ENCODE data around the gene SSBP2. TPM values are rescaled to one million over a fixed set of nuclear protein-coding genes. Genes with fewer than 3 reads are reported as not detected.
A peak's percentile ranks its signal among the peaks of the same experiment; 100 is the strongest.

Gene SSBP2
- total RNA-seq, 1 experiment from 2014 or later, result 5.2 TPM

GRCh38 chr5:81420039-81420667 is 330.7 kb downstream of the SSBP2 start (continued):
- TF ChIP-seq CTCF (IDR thresholded peaks at IDR 0.05 in 2 of 3, conservative IDR thresholded peaks at IDR 0.05 in 1 of 3; ENCODE audit: borderline replicate concordance in 1 of 3, insufficient read depth in 1 of 3, low read depth in 2 of 3, low read length in 2 of 3) (no peak), EZH2phosphoT487 (IDR thresholded peaks at IDR 0.05; ENCODE audit: borderline replicate concordance) (no peak), SRF (IDR thresholded peaks at IDR 0.05; ENCODE audit: low read depth) (no peak), ZFX (IDR thresholded peaks at IDR 0.05) (no peak), SP1 (IDR thresholded peaks at IDR 0.05; ENCODE audit: low read depth) (peak; percentile 65), CBX3 (IDR thresholded peaks at IDR 0.05; ENCODE audit: low read depth) (peak; percentile 74)
- TF ChIP-seq, protein P1, sequence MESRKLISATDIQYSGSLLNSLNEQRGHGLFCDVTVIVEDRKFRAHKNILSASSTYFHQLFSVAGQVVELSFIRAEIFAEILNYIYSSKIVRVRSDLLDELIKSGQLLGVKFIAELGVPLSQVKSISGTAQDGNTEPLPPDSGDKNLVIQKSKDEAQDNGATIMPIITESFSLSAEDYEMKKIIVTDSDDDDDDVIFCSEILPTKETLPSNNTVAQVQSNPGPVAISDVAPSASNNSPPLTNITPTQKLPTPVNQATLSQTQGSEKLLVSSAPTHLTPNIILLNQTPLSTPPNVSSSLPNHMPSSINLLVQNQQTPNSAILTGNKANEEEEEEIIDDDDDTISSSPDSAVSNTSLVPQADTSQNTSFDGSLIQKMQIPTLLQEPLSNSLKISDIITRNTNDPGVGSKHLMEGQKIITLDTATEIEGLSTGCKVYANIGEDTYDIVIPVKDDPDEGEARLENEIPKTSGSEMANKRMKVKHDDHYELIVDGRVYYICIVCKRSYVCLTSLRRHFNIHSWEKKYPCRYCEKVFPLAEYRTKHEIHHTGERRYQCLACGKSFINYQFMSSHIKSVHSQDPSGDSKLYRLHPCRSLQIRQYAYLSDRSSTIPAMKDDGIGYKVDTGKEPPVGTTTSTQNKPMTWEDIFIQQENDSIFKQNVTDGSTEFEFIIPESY (IDR thresholded peaks at IDR 0.05; ENCODE audit: extremely low read depth, insufficient replicate concordance, low read length), result no peak
- TF ChIP-seq, protein P2, sequence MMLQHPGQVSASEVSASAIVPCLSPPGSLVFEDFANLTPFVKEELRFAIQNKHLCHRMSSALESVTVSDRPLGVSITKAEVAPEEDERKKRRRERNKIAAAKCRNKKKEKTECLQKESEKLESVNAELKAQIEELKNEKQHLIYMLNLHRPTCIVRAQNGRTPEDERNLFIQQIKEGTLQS (IDR thresholded peaks at IDR 0.05), result no peak

GRCh38 chr5:81418606-81419005 is 332.3 kb downstream of the SSBP2 start:
- Histone ChIP-seq H3K27me3 (ENCODE audit: insufficient read depth, low read length) (no peaks in the 10 kb centered on the region), H3K27ac (ENCODE audit: low read depth, low read length) (no peak overlapping the region), H3K4me1 (ENCODE audit: control insufficient read depth in 1 of 2, insufficient read depth in 2 of 2, low read length in 2 of 2) (peaks cover 0 to 34% of the 10 kb centered on the region in 2 experiments; a peak in 2 of 4 replicates), H3K9me3 (ENCODE audit: control insufficient read depth in 1 of 2, insufficient read depth in 1 of 2, low read depth in 1 of 2, low read length in 2 of 2) (no peaks in the 10 kb centered on the region), H3K9me2 (ENCODE audit: insufficient read depth) (no peaks in the 10 kb centered on the region), H3K36me3 (ENCODE audit: control insufficient read depth in 1 of 2, insufficient read depth in 2 of 2, low read length in 2 of 2) (no peaks in the 10 kb centered on the region), H3K79me2 (ENCODE audit: insufficient read depth, low read length) (no peaks in the 10 kb centered on the region), H2AFZ (ENCODE audit: low read depth, low read length, poor library complexity, severe bottlenecking) (no peak overlapping the region), H3K9ac (ENCODE audit: low read length) (no peak overlapping the region), H3K4me2 (ENCODE audit: low read length) (no peak overlapping the region), H4K20me1 (ENCODE audit: insufficient read depth) (no peaks in the 10 kb centered on the region), H3K4me3 (replicated peaks in 1 of 2; ENCODE audit: low read depth in 1 of 2, low read length in 2 of 2) (no peak overlapping the region)
- DNase-seq (ENCODE audit: low read depth, low spot score) (no peak), ATAC-seq (no peak)
- CTCF ChIA-PET, result no interaction called here
- BruUV-seq (replicated peaks), result no TSS peak
- intact Hi-C loops (cut with micrococcal nuclease), result no loop called here
- POLR2A ChIA-PET, result no interaction called here
- RAD21 ChIA-PET (ENCODE audit: low non-redundant PET in 1 of 2, low total read pairs in 2 of 2, uncharacterized antibody in 2 of 2, unreplicated experiment in 2 of 2), result no interaction called here
- TF ChIP-seq, protein P1 (IDR thresholded peaks at IDR 0.05; ENCODE audit: extremely low read depth, insufficient replicate concordance, low read length), result no peak
- TF ChIP-seq SIN3A (IDR thresholded peaks at IDR 0.05; ENCODE audit: low read depth), result no peak
- no peak for TF ChIP-seq TCF7L2 (IDR thresholded peaks at IDR 0.05; ENCODE audit: borderline replicate concordance, extremely low read depth, insufficient read depth, insufficient read length)
- TF ChIP-seq CTCF (IDR thresholded peaks at IDR 0.05 in 2 of 3, conservative IDR thresholded peaks at IDR 0.05 in 1 of 3; ENCODE audit: borderline replicate concordance in 1 of 3, insufficient read depth in 1 of 3, low read depth in 2 of 3, low read length in 2 of 3), result no peak
- no peak for TF ChIP-seq YY1 (IDR thresholded peaks at IDR 0.05; ENCODE audit: extremely low read depth, insufficient replicate concordance, low read depth, low read length)
- no peak for TF ChIP-seq EGR1 (IDR thresholded peaks at IDR 0.05; ENCODE audit: low read depth)
- no peak for TF ChIP-seq ZFX (IDR thresholded peaks at IDR 0.05)
- TF ChIP-seq ZNF274 (IDR thresholded peaks at IDR 0.05; ENCODE audit: low read depth, low read length), result no peak
- no peak for TF ChIP-seq CBX3 (IDR thresholded peaks at IDR 0.05; ENCODE audit: low read depth)
- no peak for TF ChIP-seq FOSL1 (IDR thresholded peaks at IDR 0.05; ENCODE audit: low read depth)
- no peak for TF ChIP-seq EZH2phosphoT487 (IDR thresholded peaks at IDR 0.05; ENCODE audit: borderline replicate concordance)

Measured in HCT116 (cell line).